NCI-H1092 (cell line): ENCODE measurements around the gene BHLHE41.

Source experiments
- DNase-seq: peaks from one replicate; lab custom pipeline; 2025; lab: John Stamatoyannopoulos, UW

The BHLHE41 gene

DNA sequence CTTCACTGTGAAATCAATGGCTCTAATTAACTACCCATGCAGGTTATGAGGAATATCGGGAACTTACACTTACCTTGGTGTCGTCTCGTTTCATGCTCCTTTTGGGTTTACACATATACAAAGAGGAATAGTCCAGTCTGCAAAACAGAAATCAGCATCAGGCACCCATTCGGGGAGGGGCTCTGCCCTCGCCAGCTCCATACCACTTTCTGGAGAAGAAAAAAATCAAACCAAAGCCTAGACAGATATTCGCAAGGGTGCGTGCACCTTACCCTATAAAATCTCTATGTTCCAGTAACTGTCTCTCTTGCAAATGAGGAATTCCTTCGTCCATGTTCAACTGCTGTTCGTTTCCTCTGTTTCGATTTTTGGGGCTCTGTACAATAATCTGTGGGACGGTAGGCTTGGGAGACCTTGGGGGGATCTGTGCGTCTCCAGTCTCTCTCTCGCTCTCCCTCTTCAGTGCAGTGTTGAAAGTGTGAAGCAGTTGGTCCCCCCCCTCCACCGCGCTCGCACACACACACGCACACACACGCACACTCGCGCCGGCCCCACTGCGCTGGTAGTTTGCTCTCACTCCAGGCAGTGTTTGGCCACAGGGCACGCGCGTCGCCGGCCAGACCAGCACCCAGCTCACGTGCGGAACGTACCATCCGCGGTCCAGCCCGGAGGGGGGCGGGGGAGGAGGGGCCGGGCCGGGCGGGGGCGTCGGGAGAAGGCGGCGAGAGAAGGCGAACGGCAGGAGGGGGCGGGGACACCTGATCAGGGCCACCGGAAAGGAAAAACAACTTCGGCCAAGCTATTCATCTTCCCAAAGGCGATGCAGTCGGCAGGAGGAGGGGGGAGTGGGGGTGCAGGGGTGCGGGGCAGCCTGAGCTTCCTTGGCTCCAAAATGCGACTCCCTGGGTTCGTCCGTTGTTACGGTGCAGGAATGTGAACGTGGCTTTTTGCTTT is at the start of gene BHLHE41:
TSS of gene BHLHE41 (minus strand) at position 592 of the 954 bp plus-strand sequence. CDS start at position 334, 258 bp downstream.
- no peak for DNase-seq

DNA sequence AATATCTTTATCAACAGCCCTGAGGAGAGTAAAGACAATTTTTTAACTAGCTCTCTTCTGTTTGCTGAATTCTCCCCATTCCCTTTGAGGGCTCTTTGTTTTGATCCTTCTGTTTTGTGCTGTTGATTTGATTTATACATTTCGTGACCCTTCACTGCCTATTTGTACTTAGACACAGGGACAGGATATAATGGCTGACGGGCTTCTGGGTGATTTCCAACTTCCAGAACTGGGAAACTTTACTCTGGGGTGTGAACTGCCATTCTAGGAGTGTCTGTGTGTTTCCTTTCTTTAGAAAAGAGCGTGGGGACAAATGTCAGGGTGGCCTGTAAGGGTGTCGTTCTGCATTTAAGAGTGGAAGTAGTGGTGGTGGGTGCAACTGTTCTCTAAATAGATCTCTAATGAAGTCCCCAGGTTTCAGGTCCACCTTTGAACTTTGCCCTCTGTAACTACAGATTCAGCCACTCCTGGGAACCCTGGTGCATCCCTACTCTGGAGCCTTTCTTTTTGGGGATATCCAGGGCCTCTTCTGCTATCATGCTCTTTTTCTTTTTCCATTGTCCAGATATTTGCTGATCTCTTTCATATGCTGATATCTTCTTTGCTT is 48.2 kb upstream of the BHLHE41 start:
- no peak for DNase-seq

DNA sequence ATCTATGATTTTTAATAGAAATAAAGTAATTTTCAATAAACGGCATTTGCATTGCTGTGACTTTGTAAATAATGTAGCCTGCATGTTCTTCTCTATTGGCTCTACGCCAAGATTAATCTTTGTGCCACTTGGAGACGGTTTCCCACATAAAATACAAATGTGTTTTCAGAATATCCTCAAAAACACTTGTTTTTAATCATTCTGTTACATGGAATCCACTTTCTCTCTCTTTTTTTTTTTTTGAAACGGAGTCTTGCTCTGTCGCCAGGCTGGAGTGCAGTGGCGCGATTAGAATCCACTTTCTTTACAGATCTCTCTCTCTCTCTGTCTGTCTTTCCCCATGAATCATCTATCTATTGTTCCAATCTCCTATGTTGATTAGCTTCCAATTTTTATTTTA is 47.7 kb upstream of the BHLHE41 start:
- DNase-seq = no peak

DNA sequence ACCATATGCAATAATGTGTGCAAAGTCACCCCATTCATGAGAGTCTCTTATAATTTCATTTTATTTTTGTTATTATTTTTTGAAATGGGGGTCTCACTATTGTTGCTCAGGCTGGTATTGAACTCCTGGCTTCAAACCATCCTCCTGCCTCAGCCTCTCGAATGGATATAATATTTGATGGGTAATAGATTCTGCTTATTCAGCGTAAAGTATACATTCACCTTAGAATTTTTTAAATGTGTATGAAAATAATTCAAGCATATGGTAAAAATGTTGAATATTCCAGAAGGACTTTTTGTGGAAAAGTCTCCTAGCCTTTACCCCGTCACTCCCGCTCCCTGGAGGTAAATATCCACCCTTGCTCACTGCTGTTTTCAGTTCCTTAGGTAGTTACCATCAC is 47.2 kb upstream of the BHLHE41 start:
- DNase-seq = no peak

GRCh38 chr12:26164118-26164517 is 39.3 kb upstream of the BHLHE41 start:
- no peak for DNase-seq

- no peak for DNase-seq
Measured at GRCh38 chr12:26162905-26163304, 38.1 kb upstream of the BHLHE41 start.

GRCh38 chr12:26162174-26162573 is 37.3 kb upstream of the BHLHE41 start:
- no peak for DNase-seq

- no peak for DNase-seq
Measured at GRCh38 chr12:26158078-26158764, 33.4 kb upstream of the BHLHE41 start.

DNA sequence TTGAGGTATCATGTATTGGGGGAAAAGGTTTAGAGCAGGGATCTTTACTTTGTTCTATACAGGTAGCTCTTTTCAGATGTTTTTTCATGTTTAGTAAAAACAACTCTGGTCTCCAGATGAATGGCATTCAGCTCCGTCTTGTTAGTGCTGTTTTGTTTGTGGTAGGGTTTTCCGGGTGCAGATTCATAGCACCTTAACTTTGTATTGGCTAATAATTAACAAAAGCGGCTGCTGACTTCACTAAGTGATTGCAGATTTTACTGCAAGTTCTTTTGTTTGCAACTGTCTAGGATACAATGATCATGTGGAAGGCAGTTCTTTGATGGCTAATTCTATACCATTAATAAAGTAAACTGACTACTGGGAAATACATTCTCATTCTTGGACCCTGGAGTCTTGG is 32.2 kb upstream of the BHLHE41 start:
- DNase-seq = no peak

GRCh38 chr12:26156201-26156871 is 31.5 kb upstream of the BHLHE41 start:
- no peak for DNase-seq

DNA sequence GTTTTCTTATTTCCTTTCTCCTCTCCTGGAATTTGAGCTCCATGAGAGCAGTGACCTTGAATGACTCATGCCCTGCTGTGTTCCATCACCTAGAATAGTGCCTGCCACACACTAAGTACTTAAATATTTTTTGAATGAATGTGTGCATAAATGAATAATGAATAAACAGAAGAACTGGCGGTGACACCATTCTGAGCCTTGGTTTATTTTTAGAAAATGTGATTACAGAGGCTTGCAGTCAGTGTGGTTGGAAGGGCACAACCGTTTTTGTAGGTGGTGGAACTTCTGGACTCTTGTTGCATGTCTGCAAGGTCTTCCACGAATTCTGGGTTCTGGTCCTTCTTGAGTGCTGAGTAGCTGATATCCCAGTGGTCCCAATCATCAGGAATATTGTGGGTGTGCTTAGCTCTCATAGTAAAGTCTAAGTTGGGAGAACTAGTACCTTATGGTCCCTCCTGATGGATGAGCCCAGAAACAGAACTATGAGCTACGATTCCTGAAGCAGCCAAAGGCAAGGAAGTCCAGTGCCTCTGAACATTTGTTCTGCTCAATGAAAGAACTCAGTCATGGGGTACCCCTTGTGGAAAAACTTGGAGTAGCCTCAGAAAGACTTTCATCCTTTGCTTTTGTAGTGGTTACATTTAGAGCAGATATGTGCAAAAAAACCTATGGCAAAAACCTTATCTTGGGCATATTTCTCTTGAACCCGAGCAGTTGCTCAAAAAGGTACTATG is 28.8 kb upstream of the BHLHE41 start:
- DNase-seq = no peak

DNA sequence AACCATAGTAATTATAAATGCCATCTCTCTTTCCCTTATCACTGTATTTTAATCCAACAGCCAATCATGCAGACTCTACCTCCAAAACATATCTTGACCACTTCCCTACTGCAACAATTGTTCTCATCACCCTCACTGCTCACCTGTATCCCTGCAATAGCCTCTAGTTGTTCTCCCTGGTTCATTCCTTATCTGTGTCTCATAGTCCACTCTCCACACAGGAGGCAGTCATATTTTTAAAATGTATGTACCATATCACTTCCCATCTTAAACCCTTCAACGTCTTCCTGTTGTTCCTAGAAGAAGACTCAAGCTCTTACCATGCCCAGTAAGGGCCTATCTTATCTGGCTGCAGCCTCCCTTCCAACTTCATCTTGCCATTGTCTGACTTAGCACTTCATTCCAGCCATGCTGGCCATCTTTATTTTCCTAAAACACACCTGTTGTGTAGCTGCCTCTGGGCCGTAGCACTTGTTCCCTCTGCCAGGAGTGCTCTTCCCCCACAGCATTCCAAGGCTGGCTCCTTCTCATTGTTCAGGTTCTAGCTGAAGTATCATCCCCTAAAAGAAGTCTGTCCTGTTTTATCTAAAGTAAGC is 27.8 kb upstream of the BHLHE41 start:
- DNase-seq = no peak

DNA sequence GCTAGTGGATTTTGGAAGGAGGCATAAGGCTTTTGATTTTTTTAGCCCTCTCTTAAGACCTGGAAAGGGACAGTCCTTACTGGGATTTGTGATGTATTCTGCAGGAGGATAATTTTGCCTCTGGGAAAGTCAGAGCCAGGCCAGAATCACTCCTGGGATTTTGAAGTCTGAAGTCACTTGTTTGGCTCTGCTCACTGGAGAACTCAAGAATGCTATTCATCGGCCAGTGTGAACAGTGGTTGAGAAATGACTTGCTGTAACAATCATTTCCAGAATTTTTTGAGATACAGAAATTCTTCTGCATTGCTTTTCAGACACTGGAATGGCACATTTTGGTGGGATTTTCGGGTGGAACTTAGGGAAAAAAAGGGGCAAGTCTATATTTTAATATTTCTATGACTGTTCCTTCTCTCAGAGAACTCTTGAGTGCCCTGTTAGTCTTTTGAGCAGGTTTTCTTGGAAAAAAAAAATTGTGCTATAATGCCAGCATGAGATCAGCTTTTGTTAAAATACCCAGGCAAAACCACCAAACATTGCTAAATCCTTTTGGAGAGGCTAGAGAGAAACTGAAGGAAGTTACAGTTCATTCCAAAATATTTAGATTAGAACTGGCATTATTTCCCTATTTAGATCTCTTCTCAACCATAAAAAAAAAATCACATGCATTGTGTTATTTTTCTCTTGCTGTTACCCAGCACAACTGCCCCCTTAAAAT is 26.1 kb upstream of the BHLHE41 start:
- no peak for DNase-seq

- no peak for DNase-seq
Measured at GRCh38 chr12:26149968-26150500, 25.2 kb upstream of the BHLHE41 start.

GRCh38 chr12:26148291-26148690 is 23.5 kb upstream of the BHLHE41 start:
- no peak for DNase-seq

GRCh38 chr12:26143291-26143690 is 18.5 kb upstream of the BHLHE41 start:
- no peak for DNase-seq

DNA sequence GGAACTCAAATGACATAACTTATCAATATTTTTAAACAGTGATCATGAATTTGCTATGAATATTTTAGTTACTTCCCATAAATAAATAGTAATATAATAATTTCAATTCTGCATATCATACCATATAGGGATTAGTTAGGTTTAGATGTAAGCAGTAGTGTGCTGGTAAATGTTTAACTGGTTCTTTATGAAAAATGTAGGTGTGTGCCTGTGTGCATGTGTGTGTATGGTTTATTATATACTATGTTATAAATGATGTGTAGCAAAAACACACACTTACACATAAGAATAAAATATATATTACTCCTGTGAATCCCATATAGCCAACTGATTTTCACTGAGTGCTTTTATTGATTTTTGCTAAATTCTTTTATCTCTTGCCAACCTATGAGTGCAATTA is 14.0 kb upstream of the BHLHE41 start:
- DNase-seq = no peak

DNA sequence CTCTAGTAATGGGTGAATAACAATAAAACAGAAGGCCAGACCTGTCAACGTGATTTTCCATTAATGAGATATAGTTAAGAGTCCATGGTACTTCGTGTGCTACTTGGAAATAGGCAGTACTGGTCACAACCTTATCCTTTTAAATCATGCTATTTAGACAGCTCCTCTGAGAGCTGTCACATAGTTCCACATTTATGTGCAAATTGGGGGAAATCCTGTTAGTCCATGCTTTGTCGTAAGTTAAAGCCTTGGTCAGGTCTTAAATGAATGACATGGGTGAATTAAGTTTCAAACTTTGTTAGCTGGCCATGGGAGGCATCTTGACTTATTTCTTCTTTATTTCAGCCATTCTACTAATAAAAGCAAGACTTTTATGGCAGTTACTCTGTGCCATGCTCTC is 11.9 kb upstream of the BHLHE41 start:
- no peak for DNase-seq

GRCh38 chr12:26135571-26135970 is 10.7 kb upstream of the BHLHE41 start:
- DNase-seq = no peak

GRCh38 chr12:26135010-26135420 is 10.2 kb upstream of the BHLHE41 start:
- no peak for DNase-seq
